CD4-positive, alpha-beta T cell treated with Interleukin-15 for 1 hour (primary cell): Measurements from ENCODE around the gene SLC22A15.

Source experiments
- DNase-seq: peaks from one replicate; pipeline ENCODE4 v3.0.0-alpha.2; 2020

Gene SLC22A15

GRCh38 chr1:116110567-116111523 is 134.5 kb downstream of the SLC22A15 start, which contains the start of gene MAB21L3:
MAB21L3 (plus strand) TSS chr1:116111399; CDS start chr1:116112616, 1,217 bp downstream.
- DNase-seq = no peak

- DNase-seq = no peak
Observed at GRCh38 chr1:116111524-116112021, 135.3 kb downstream of the SLC22A15 start.

- DNase-seq = no peak
Observed at GRCh38 chr1:116112388-116113140, 136.3 kb downstream of the SLC22A15 start.

- DNase-seq = no peak
Observed at GRCh38 chr1:116113615-116114014, 137.3 kb downstream of the SLC22A15 start.

- no peak for DNase-seq
Observed at GRCh38 chr1:116115476-116116439, 139.4 kb downstream of the SLC22A15 start.

- no peak for DNase-seq
Observed at GRCh38 chr1:116118471-116118870, 142.2 kb downstream of the SLC22A15 start.
